Middle frontal gyrus (tissue), 1 donor: ENCODE results near the gene DENND2D.

Source experiments
- DNase-seq: peaks from one replicate; pipeline ENCODE4 v3.0.0-alpha.2; 2015; ENCODE audit warnings: low spot score; ENCODE audit errors: extremely low spot score

The DENND2D gene

GRCh38 chr1:111204201-111204982 lies 3.9 kb upstream of the DENND2D start:
- DNase-seq = no peak

GRCh38 chr1:111203681-111204200 lies 3.3 kb upstream of the DENND2D start:
- no peak for DNase-seq

GRCh38 chr1:111202707-111203623 lies 2.5 kb upstream of the DENND2D start:
- no peak for DNase-seq

GRCh38 chr1:111202366-111202706 lies 1.9 kb upstream of the DENND2D start:
- DNase-seq = no peak

- DNase-seq = no peak
Measured at GRCh38 chr1:111201275-111202090, 1.0 kb upstream of the DENND2D start.

- no peak for DNase-seq
Measured at GRCh38 chr1:111200802-111201161, 336 bp upstream of the DENND2D start.

GRCh38 chr1:111199329-111199728 lies 1.1 kb downstream of the DENND2D start:
- DNase-seq = no peak

- no peak for DNase-seq
Measured at GRCh38 chr1:111198836-111199235, 1.6 kb downstream of the DENND2D start.

- no peak for DNase-seq
Measured at GRCh38 chr1:111197598-111198284, 2.7 kb downstream of the DENND2D start.

- DNase-seq = no peak
Measured at GRCh38 chr1:111196213-111196612, 4.2 kb downstream of the DENND2D start.

GRCh38 chr1:111195002-111195684 lies 5.3 kb downstream of the DENND2D start:
- no peak for DNase-seq

GRCh38 chr1:111193712-111194480 lies 6.5 kb downstream of the DENND2D start:
- DNase-seq = no peak

GRCh38 chr1:111192658-111193519 lies 7.6 kb downstream of the DENND2D start:
- DNase-seq = no peak

GRCh38 chr1:111192074-111192473 lies 8.4 kb downstream of the DENND2D start:
- no peak for DNase-seq

- DNase-seq = no peak
Measured at GRCh38 chr1:111191496-111191895, 8.9 kb downstream of the DENND2D start.

- DNase-seq = no peak
Measured at GRCh38 chr1:111190931-111191451, 9.5 kb downstream of the DENND2D start.

- no peak for DNase-seq
Measured at GRCh38 chr1:111184663-111185062, 15.8 kb downstream of the DENND2D start.

GRCh38 chr1:111183308-111184069 lies 17.0 kb downstream of the DENND2D start:
- DNase-seq = no peak
